ENCODE measurements around the gene LRP2. TPM values are rescaled to one million over a fixed set of nuclear protein-coding genes. Genes with fewer than 3 reads are reported as not detected.

Gene LRP2
- total RNA-seq, 1 experiment from 2014 or later = 0.59 TPM

DNA sequence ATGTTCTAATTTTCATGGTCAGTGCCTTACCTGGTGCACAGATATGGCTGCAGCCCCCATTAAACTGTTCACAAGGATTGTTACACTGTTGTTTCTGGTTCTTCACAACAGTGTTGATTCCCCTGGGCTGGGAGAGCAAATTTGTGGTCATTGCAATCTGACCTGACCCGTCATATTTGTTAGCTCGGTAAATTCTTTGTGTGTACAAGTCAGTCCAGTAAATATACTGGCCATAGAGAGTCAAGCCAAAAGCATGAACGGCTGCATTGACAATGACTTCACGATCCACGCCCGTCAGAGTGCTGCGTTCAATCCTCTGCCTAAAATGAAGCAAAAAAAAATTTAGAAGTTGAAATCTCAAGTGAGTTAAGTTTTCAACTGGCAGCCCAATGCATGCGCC, 158.4 kb downstream of the LRP2 start:
- H3K9me3 Mint-ChIP-seq = no peaks in the 10 kb centered on the region
- no peaks in the 10 kb centered on the region for H3K4me1 Mint-ChIP-seq
- ATAC-seq (no peak), DNase-seq (ENCODE audit: low spot score) (no peak)
- CTCF ChIA-PET = no interaction called here
- TF ChIP-seq ZNF121 (CRISPR knock-in tag; IDR thresholded peaks at IDR 0.05) (no peak), OVOL2 (CRISPR knock-in tag; IDR thresholded peaks at IDR 0.05; ENCODE audit: borderline replicate concordance) (no peak), MXD4 (CRISPR knock-in tag; IDR thresholded peaks at IDR 0.05; ENCODE audit: borderline replicate concordance) (no peak), TP53 (CRISPR knock-in tag; IDR thresholded peaks at IDR 0.05) (no peak), JAZF1 (CRISPR knock-in tag; IDR thresholded peaks at IDR 0.05) (no peak), ETV6 (CRISPR knock-in tag; IDR thresholded peaks at IDR 0.05) (no peak), ATF1 (CRISPR knock-in tag; IDR thresholded peaks at IDR 0.05) (no peak), ZNF396 (CRISPR knock-in tag; IDR thresholded peaks at IDR 0.05; ENCODE audit: borderline replicate concordance) (no peak), NR1H2 (CRISPR knock-in tag; IDR thresholded peaks at IDR 0.05) (no peak), NFATC4 (CRISPR knock-in tag; IDR thresholded peaks at IDR 0.05) (no peak), ZBTB21 (CRISPR knock-in tag; IDR thresholded peaks at IDR 0.05; ENCODE audit: borderline replicate concordance) (no peak), TEAD1 (CRISPR knock-in tag; IDR thresholded peaks at IDR 0.05) (no peak)
- TF ChIP-seq, protein P1, sequence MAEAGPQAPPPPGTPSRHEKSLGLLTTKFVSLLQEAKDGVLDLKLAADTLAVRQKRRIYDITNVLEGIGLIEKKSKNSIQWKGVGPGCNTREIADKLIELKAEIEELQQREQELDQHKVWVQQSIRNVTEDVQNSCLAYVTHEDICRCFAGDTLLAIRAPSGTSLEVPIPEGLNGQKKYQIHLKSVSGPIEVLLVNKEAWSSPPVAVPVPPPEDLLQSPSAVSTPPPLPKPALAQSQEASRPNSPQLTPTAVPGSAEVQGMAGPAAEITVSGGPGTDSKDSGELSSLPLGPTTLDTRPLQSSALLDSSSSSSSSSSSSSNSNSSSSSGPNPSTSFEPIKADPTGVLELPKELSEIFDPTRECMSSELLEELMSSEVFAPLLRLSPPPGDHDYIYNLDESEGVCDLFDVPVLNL (CRISPR knock-in tag; IDR thresholded peaks at IDR 0.05; ENCODE audit: borderline replicate concordance, low read depth) = no peak
- TF ChIP-seq, protein P2, sequence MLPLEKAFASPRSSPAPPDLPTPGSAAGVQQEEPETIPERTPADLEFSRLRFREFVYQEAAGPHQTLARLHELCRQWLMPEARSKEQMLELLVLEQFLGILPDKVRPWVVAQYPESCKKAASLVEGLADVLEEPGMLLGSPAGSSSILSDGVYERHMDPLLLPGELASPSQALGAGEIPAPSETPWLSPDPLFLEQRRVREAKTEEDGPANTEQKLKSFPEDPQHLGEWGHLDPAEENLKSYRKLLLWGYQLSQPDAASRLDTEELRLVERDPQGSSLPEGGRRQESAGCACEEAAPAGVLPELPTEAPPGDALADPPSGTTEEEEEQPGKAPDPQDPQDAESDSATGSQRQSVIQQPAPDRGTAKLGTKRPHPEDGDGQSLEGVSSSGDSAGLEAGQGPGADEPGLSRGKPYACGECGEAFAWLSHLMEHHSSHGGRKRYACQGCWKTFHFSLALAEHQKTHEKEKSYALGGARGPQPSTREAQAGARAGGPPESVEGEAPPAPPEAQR (CRISPR knock-in tag; IDR thresholded peaks at IDR 0.05) = no peak
- TF ChIP-seq, protein P3, sequence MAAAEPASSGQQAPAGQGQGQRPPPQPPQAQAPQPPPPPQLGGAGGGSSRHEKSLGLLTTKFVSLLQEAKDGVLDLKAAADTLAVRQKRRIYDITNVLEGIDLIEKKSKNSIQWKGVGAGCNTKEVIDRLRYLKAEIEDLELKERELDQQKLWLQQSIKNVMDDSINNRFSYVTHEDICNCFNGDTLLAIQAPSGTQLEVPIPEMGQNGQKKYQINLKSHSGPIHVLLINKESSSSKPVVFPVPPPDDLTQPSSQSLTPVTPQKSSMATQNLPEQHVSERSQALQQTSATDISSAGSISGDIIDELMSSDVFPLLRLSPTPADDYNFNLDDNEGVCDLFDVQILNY (CRISPR knock-in tag; IDR thresholded peaks at IDR 0.05) = no peak
- TF ChIP-seq, protein P4, sequence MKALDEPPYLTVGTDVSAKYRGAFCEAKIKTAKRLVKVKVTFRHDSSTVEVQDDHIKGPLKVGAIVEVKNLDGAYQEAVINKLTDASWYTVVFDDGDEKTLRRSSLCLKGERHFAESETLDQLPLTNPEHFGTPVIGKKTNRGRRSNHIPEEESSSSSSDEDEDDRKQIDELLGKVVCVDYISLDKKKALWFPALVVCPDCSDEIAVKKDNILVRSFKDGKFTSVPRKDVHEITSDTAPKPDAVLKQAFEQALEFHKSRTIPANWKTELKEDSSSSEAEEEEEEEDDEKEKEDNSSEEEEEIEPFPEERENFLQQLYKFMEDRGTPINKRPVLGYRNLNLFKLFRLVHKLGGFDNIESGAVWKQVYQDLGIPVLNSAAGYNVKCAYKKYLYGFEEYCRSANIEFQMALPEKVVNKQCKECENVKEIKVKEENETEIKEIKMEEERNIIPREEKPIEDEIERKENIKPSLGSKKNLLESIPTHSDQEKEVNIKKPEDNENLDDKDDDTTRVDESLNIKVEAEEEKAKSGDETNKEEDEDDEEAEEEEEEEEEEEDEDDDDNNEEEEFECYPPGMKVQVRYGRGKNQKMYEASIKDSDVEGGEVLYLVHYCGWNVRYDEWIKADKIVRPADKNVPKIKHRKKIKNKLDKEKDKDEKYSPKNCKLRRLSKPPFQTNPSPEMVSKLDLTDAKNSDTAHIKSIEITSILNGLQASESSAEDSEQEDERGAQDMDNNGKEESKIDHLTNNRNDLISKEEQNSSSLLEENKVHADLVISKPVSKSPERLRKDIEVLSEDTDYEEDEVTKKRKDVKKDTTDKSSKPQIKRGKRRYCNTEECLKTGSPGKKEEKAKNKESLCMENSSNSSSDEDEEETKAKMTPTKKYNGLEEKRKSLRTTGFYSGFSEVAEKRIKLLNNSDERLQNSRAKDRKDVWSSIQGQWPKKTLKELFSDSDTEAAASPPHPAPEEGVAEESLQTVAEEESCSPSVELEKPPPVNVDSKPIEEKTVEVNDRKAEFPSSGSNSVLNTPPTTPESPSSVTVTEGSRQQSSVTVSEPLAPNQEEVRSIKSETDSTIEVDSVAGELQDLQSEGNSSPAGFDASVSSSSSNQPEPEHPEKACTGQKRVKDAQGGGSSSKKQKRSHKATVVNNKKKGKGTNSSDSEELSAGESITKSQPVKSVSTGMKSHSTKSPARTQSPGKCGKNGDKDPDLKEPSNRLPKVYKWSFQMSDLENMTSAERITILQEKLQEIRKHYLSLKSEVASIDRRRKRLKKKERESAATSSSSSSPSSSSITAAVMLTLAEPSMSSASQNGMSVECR (CRISPR knock-in tag; IDR thresholded peaks at IDR 0.05; ENCODE audit: borderline replicate concordance) = no peak
- no peaks in the 10 kb centered on the region for H3K27me3 Mint-ChIP-seq (ENCODE audit: low read depth)
- POLR2A ChIA-PET = no interaction called here
- H3K4me3 Mint-ChIP-seq = no peak overlapping the region
- H3K36me3 Mint-ChIP-seq = no peaks in the 10 kb centered on the region
- H3K27ac Mint-ChIP-seq = no peak overlapping the region

DNA sequence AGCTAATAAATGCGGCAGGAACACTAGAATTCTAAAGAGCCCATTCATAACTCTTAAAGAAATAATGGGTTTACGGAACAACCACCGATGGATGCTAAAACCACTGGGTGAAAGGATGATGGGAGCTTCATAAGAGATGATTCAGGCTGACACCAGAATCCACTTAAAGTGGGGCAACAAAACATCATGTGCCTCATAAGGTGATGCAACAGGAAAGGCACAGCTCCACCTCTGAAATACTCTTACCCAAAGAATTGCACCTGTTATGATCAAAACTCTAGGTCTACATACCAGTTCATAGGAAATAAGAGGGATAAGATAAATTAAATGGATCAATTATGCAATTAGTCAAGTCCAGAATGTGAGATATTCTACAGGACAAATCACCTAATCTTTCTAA, 161.6 kb downstream of the LRP2 start:
- ATAC-seq (no peak), DNase-seq (ENCODE audit: low spot score) (no peak)
- ChIA-PET CTCF (interaction anchor here (2.0 kb wide), 1 partner anchor 59 kb away, joined by 4 read pairs; no protein-coding TSS in a partner anchor), POLR2A (interaction anchor here (0.7 kb wide), 1 partner anchor 141 kb away, joined by 3 read pairs; no protein-coding TSS in a partner anchor)
- H3K4me3 Mint-ChIP-seq = no peak overlapping the region
- no peaks in the 10 kb centered on the region for H3K4me1 Mint-ChIP-seq
- H3K27me3 Mint-ChIP-seq (ENCODE audit: low read depth) = no peaks in the 10 kb centered on the region
- TF ChIP-seq, protein P5, sequence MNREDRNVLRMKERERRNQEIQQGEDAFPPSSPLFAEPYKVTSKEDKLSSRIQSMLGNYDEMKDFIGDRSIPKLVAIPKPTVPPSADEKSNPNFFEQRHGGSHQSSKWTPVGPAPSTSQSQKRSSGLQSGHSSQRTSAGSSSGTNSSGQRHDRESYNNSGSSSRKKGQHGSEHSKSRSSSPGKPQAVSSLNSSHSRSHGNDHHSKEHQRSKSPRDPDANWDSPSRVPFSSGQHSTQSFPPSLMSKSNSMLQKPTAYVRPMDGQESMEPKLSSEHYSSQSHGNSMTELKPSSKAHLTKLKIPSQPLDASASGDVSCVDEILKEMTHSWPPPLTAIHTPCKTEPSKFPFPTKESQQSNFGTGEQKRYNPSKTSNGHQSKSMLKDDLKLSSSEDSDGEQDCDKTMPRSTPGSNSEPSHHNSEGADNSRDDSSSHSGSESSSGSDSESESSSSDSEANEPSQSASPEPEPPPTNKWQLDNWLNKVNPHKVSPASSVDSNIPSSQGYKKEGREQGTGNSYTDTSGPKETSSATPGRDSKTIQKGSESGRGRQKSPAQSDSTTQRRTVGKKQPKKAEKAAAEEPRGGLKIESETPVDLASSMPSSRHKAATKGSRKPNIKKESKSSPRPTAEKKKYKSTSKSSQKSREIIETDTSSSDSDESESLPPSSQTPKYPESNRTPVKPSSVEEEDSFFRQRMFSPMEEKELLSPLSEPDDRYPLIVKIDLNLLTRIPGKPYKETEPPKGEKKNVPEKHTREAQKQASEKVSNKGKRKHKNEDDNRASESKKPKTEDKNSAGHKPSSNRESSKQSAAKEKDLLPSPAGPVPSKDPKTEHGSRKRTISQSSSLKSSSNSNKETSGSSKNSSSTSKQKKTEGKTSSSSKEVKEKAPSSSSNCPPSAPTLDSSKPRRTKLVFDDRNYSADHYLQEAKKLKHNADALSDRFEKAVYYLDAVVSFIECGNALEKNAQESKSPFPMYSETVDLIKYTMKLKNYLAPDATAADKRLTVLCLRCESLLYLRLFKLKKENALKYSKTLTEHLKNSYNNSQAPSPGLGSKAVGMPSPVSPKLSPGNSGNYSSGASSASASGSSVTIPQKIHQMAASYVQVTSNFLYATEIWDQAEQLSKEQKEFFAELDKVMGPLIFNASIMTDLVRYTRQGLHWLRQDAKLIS (CRISPR knock-in tag; IDR thresholded peaks at IDR 0.05; ENCODE audit: borderline replicate concordance) = no peak
- TF ChIP-seq, protein P2 (CRISPR knock-in tag; IDR thresholded peaks at IDR 0.05) = no peak
- H3K36me3 Mint-ChIP-seq = no peaks in the 10 kb centered on the region
- no peaks in the 10 kb centered on the region for H3K9me3 Mint-ChIP-seq
- no peak overlapping the region for H3K27ac Mint-ChIP-seq

All from WTC11 (cell line).